Measurements from ENCODE around the gene STON1.
"Not testable (repeated sequence)": the region's sequence is repeated elsewhere in the genome, so short reads cannot be mapped to it uniquely, and the experiment has no call there.

The STON1 gene

GRCh38 chr2:48528431-48528830 is 1.5 kb upstream of the STON1 start:
- DNase-seq = no peak

- DNase-seq = no peak
Measured at GRCh38 chr2:48529194-48529593, 760 bp upstream of the STON1 start.

- no peak for DNase-seq
Measured at GRCh38 chr2:48529676-48530032, 300 bp upstream of the STON1 start.

GRCh38 chr2:48531141-48531648 is 1.2 kb downstream of the STON1 start:
- DNase-seq = no peak

GRCh38 chr2:48532174-48532573 is 2.2 kb downstream of the STON1 start:
- no peak for DNase-seq

- no peak for DNase-seq
Measured at GRCh38 chr2:48532824-48533223, 2.9 kb downstream of the STON1 start.

- no peak for DNase-seq
Measured at GRCh38 chr2:48534781-48535180, 4.8 kb downstream of the STON1 start.

- no peak for DNase-seq
Measured at GRCh38 chr2:48540237-48540935, 10.4 kb downstream of the STON1 start.

- DNase-seq = no peak
Measured at GRCh38 chr2:48541666-48542389, 11.9 kb downstream of the STON1 start.

GRCh38 chr2:48543895-48544294 is 13.9 kb downstream of the STON1 start:
- no peak for DNase-seq

GRCh38 chr2:48545244-48545643 is 15.3 kb downstream of the STON1 start:
- no peak for DNase-seq

- no peak for DNase-seq
Measured at GRCh38 chr2:48548840-48549239, 18.9 kb downstream of the STON1 start.

GRCh38 chr2:48549972-48550371 is 20.0 kb downstream of the STON1 start:
- no peak for DNase-seq

GRCh38 chr2:48551548-48551947 is 21.6 kb downstream of the STON1 start:
- no peak for DNase-seq

- not testable (repeated sequence) for DNase-seq
Measured at GRCh38 chr2:48555071-48555470, 25.1 kb downstream of the STON1 start.

- DNase-seq = peak; percentile 3
Measured at GRCh38 chr2:48558456-48558855, 28.5 kb downstream of the STON1 start.

GRCh38 chr2:48560546-48561209 is 30.7 kb downstream of the STON1 start:
- no peak for DNase-seq

- no peak for DNase-seq
Measured at GRCh38 chr2:48562281-48562680, 32.3 kb downstream of the STON1 start.

- no peak for DNase-seq
Measured at GRCh38 chr2:48566592-48567310, 36.8 kb downstream of the STON1 start.

GRCh38 chr2:48567671-48568070 is 37.7 kb downstream of the STON1 start:
- no peak for DNase-seq

GRCh38 chr2:48568547-48568946 is 38.6 kb downstream of the STON1 start:
- DNase-seq = no peak

- DNase-seq = no peak
Measured at GRCh38 chr2:48569433-48569832, 39.5 kb downstream of the STON1 start.

- no peak for DNase-seq
Measured at GRCh38 chr2:48572816-48573215, 42.9 kb downstream of the STON1 start.
